Stomach (tissue), 9 donors: ENCODE data around the gene ELOF1. TPM values are rescaled to one million over a fixed set of nuclear protein-coding genes. Genes with fewer than 3 reads are reported as not detected.

Experiments used
- DNase-seq, 2 donors: peaks; one replicate each; pipeline versions ENCODE4 v3.0.0 to v3.0.0-alpha.2; 2013 to 2019
- H3K27ac ChIP-seq, 5 donors: fragments of 200-600 bp in 4 of 5; sonication (generic) in 4 of 5; one replicate each; pipeline ENCODE4 v1.5.1; 2013 to 2019; ENCODE audit warnings: mild to moderate bottlenecking in 1 of 5, moderate library complexity in 1 of 5
- H3K27me3 ChIP-seq, 3 donors: fragments of 200-600 bp; sonication (generic); one replicate each; pipeline ENCODE4 v1.5.1; 2017 to 2019; ENCODE audit warnings: mixed run types in 1 of 3
- H3K36me3 ChIP-seq, 4 donors: fragments of 200-600 bp; sonication (generic); 1 replicate in 3 of 4; 2 replicates in 1 of 4; pipeline ENCODE4 v1.5.1; 2016 to 2019
- H3K4me1 ChIP-seq, 4 donors: fragments of 200-600 bp; sonication (generic); one replicate each; pipeline ENCODE4 v1.5.1; 2016 to 2019
- H3K4me3 ChIP-seq, 4 donors: fragments of 200-600 bp; sonication (generic) in 3 of 4; one replicate each; pipeline ENCODE4 v1.5.1; 2016 to 2019; ENCODE audit warnings: mild to moderate bottlenecking in 1 of 4
- H3K9me3 ChIP-seq, 4 donors: fragments of 200-600 bp; sonication (generic); one replicate each; pipeline ENCODE4 v1.5.1; 2016 to 2019
- EP300 ChIP-seq: sonication (generic); formaldehyde crosslinking; IDR thresholded peaks from one replicate; pipeline ENCODE4 v1.6.1; 2017; ENCODE audit warnings: antibody characterized with exemption
- POLR2A ChIP-seq, 4 donors: fragments of 450-650 bp; IDR thresholded peaks; one replicate each; pipeline ENCODE4 v1.6.1; 2016; ENCODE audit warnings: antibody characterized with exemption in 4 of 4, control low read depth in 2 of 4, mild to moderate bottlenecking in 1 of 4, moderate library complexity in 1 of 4
- POLR2AphosphoS5 ChIP-seq, 3 donors: sonication (generic); formaldehyde crosslinking; IDR thresholded peaks; one replicate each; pipeline ENCODE4 v1.6.1; 2016; ENCODE audit warnings: antibody characterized with exemption in 3 of 3
- WGBS, 5 donors: extraction: QIAGEN DNeasy Blood & Tissue Kit in 3 of 5; methylation state at CpG; one replicate each; pipeline versions ENCODE4 v1.1.5 to v1.1.7; 2013 to 2018; 5-methylcytosine and 5-hydroxymethylcytosine counted together
- intact Hi-C: fragments of 100-400 bp; cut with DNase I; formaldehyde crosslinking; loops from one replicate; pipeline ENCODE4 v1.15.1; 2023; ENCODE audit warnings: low total_unique reads
- polyA plus RNA-seq, 3 donors: library from polyadenylated mRNA; stranded (reverse); fragments of 200-250 nt; gene quantifications; one replicate each; pipeline ENCODE4 v1.2.3, GENCODE V29; 2013
- total RNA-seq, 5 donors: library from RNA; depleted of rRNA; stranded (reverse); fragments of >200 nt; gene quantifications; one replicate each; pipeline versions ENCODE4 v1.1.0 to v1.2.3, GENCODE V29; 2014 to 2016
- TF ChIP-seq, protein P1 (sequence below), 7 experiments: fragments of 450-650 bp in 4 of 7; fragments of 200-600 bp in 3 of 7; sonication (generic) in 3 of 7; IDR thresholded peaks; one replicate each; pipeline ENCODE4 v1.5.1; 2016 to 2019; ENCODE audit warnings: antibody characterized with exemption in 7 of 7, control low read depth in 2 of 7, mild to moderate bottlenecking in 1 of 7
- donor health status: healthy with polysubstance abuse.
- donor health status: Bipolar disorder and iron deficiency.
- donor health status: healthy.

ELOF1 gene
- total and polyA plus RNA-seq, 8 donors, result 2.3 to 96.4 (median 25.4) TPM

DNA sequence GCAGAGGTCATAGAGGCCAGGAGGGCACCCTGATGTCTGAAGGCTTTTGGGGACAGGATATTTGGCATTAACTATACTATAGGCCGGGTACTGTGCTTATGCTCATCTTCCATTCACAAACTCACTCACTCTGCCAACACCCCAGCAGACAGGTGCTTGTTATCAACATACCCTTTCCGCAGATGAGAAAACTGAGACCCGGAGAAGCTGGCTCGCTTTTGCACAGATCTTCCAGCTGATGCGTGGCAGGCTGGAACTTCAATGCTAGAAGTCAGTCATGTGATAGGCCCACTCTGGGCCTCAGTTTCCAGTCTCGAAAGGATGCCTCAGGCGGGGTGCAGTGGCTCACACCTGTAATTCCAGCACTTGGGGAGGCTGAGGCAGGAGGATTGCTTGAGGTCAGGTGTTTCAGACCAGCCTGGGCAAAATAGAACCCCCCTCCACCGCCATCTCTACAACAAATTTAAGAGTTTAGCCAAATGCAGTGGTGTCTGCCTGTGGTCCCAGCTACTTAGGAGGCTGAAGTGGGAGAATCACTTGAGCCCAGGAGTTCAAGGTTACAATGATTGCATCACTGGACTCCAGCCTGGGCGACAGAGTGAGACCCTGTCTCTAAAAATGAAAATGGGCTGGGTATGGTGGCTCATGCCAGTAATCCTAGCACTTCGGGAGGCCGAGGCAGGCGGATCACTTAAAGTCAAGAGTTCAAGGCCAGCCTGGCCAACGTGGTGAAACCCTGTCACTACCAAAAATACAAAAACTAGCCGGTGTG, 10.9 kb downstream of the ELOF1 start:
- 87 to 94% (median 89%) methylated on average over 13 to 14 of the region's 14 CpGs for whole genome bisulfite sequencing, 5 donors
- intact Hi-C loops, result no loop called here
- Histone ChIP-seq H3K4me1 (peaks cover 0 to 5% (median 2%) of the 10 kb centered on the region in 4 donors), H3K4me3 (no peak overlapping the region), H3K27ac (no peak overlapping the region), H3K27me3 (no peaks in the 10 kb centered on the region), H3K9me3 (no peaks in the 10 kb centered on the region), H3K36me3 (peaks cover 11 to 53% (median 34%) of the 10 kb centered on the region in 4 donors)
- no peak for TF ChIP-seq POLR2AphosphoS5 (IDR thresholded peaks at IDR 0.05)
- no peak for TF ChIP-seq EP300
- TF ChIP-seq, protein P1, sequence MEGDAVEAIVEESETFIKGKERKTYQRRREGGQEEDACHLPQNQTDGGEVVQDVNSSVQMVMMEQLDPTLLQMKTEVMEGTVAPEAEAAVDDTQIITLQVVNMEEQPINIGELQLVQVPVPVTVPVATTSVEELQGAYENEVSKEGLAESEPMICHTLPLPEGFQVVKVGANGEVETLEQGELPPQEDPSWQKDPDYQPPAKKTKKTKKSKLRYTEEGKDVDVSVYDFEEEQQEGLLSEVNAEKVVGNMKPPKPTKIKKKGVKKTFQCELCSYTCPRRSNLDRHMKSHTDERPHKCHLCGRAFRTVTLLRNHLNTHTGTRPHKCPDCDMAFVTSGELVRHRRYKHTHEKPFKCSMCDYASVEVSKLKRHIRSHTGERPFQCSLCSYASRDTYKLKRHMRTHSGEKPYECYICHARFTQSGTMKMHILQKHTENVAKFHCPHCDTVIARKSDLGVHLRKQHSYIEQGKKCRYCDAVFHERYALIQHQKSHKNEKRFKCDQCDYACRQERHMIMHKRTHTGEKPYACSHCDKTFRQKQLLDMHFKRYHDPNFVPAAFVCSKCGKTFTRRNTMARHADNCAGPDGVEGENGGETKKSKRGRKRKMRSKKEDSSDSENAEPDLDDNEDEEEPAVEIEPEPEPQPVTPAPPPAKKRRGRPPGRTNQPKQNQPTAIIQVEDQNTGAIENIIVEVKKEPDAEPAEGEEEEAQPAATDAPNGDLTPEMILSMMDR (IDR thresholded peaks at IDR 0.05), result no peak
- TF ChIP-seq POLR2A (IDR thresholded peaks at IDR 0.05), result no peak
- no peak for DNase-seq

DNA sequence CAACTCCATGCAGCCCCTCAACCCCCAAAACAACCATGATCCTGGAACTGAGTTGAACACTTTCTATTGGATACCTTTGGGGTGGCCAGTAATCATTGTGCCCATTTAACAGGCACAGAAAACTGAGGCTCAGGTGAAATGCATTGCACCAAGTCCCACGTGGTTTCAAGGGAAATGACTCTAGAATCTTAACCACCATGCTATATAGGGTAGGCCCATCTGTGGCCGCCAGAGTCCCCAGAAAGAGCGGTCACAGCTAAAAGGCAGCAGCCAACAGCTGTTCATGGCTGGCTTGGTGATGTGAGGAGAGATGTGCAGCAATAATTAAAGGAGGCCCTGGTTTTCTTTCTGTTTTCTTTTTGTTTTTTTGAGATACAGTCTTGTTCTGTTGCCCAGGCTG, 17.8 kb downstream of the ELOF1 start:
- H3K9me3 ChIP-seq, result no peaks in the 10 kb centered on the region
- H3K36me3 ChIP-seq, result peaks cover 0 to 5% (median 2%) of the 10 kb centered on the region in 4 donors
- peak overlapping the region in 3 of 5 donors; percentile 81 to 95 (median 82) for H3K27ac ChIP-seq
- intact Hi-C loops, result no loop called here
- 48 to 68% (median 64%) methylated on average over 3 of the region's 3 CpGs for WGBS, 5 donors
- DNase-seq, result no peak
- H3K27me3 ChIP-seq, result peaks cover 4 to 25% (median 17%) of the 10 kb centered on the region in 3 donors
- TF ChIP-seq POLR2AphosphoS5 (IDR thresholded peaks at IDR 0.05), result no peak
- no peak for TF ChIP-seq EP300
- no peak for TF ChIP-seq POLR2A (IDR thresholded peaks at IDR 0.05)
- TF ChIP-seq, protein P1 (IDR thresholded peaks at IDR 0.05), result no peak
- H3K4me1 ChIP-seq, result peaks cover 0 to 16% (median 11%) of the 10 kb centered on the region in 4 donors
- peak overlapping the region in 3 of 4 donors; percentile 44 to 51 (median 47) for H3K4me3 ChIP-seq

GRCh38 chr19:11540645-11541044, 18.4 kb downstream of the ELOF1 start:
- intact Hi-C loops, result no loop called here
- Histone ChIP-seq H3K4me3 (peak overlapping the region in 3 of 4 donors; percentile 44 to 51 (median 47)), H3K27me3 (peaks cover 4 to 25% (median 17%) of the 10 kb centered on the region in 3 donors), H3K4me1 (peaks cover 0 to 21% (median 17%) of the 10 kb centered on the region in 4 donors), H3K27ac (peak overlapping the region in 4 of 5 donors; percentile 81 to 95 (median 84)), H3K36me3 (peaks cover 0 to 5% (median 0%) of the 10 kb centered on the region in 4 donors), H3K9me3 (no peaks in the 10 kb centered on the region)
- TF ChIP-seq POLR2AphosphoS5 (IDR thresholded peaks at IDR 0.05) (no peak), POLR2A (IDR thresholded peaks at IDR 0.05) (no peak), EP300 (no peak)
- TF ChIP-seq, protein P1 (IDR thresholded peaks at IDR 0.05), result no peak
- no peak for DNase-seq
- WGBS, 5 donors, result 39 to 78% (median 60%) methylated on average over 4 to 5 of the region's 5 CpGs

DNA sequence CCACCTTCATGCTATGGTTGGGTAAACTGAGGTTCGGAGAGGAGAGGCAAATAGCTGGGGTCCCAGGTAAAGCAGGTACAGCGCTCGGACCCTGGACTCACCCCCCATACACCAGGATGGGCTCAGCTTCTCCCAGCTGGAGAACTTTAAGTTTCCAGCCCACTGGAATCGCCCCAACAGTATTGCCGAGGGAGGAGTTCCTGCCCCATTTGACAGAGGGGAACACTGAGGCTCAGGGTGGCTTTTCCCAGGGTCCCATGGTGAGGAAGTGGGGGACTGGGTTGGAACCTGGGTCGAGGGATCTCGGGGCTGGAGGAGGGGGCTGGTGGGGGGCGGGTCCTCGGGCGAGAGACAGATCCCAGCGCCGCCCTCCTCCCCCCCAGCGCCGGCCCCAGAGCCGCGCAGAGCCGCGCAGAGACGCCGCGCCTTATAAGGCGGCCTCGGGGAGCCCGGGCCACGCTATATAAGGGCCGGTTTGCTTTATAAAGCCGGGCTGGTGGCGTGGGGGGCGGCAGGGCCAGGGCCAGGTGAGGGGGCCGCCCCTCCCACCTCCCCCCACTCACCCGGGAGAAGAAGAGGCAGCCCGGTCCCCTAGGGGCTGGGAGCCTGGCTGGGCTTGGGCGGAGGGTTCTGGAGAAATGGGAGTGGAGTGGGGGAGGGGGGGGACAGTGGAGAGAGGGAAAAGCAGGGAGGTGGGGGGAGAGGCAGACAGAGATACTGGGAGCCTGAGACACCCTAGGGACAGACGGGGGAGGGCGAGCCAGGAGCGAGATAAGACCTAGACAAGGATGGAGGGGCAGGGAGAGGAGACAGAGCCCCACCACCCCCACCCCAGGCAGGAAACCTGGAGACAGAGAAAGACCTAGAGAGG, 19.3 kb downstream of the ELOF1 start:
- DNase-seq, result peak in 1 of 2 donors; percentile 85
- peaks cover 7 to 28% (median 23%) of the 10 kb centered on the region in 4 donors for H3K4me1 ChIP-seq
- peak overlapping the region; percentile 41 to 95 (median 82) for H3K27ac ChIP-seq
- TF ChIP-seq POLR2AphosphoS5 (IDR thresholded peaks at IDR 0.05) (peak in 1 of 3 donors; percentile 42), EP300 (no peak)
- peaks cover 0 to 5% (median 0%) of the 10 kb centered on the region in 4 donors for H3K36me3 ChIP-seq
- 10 to 21% (median 12%) methylated on average over 8 to 36 of the region's 36 CpGs for WGBS, 5 donors
- no peaks in the 10 kb centered on the region for H3K9me3 ChIP-seq
- H3K27me3 ChIP-seq, result peaks cover 4 to 25% (median 17%) of the 10 kb centered on the region in 3 donors
- intact Hi-C loops, result no loop called here
- peak overlapping the region; percentile 39 to 51 (median 46) for H3K4me3 ChIP-seq
